LNCaP clone FGC (cell line): ENCODE measurements around the gene LRRC31.

ENCODE experiments used
- DNase-seq: peaks from one replicate; pipeline ENCODE4 v3.0.0-alpha.2; 2011; ENCODE audit warnings: low read depth
- H3K4me3 ChIP-seq: 2 replicates; pipeline ENCODE4 v1.5.1; 2011; ENCODE audit warnings: mild to moderate bottlenecking, low read depth, low read length, control low read depth
- TF ChIP-seq, protein P1 (sequence below): IDR thresholded peaks from 2 replicates; pipeline ENCODE4 v1.5.1; 2012; ENCODE audit warnings: mild to moderate bottlenecking; ENCODE audit not compliant: control insufficient read depth, insufficient read depth; ENCODE audit errors: extremely low read depth

The LRRC31 gene

GRCh38 chr3:169835533-169835932 lies 34.2 kb downstream of the LRRC31 start:
- DNase-seq: peak; percentile 37
- H3K4me3 ChIP-seq: no peak overlapping the region
- TF ChIP-seq, protein P1, sequence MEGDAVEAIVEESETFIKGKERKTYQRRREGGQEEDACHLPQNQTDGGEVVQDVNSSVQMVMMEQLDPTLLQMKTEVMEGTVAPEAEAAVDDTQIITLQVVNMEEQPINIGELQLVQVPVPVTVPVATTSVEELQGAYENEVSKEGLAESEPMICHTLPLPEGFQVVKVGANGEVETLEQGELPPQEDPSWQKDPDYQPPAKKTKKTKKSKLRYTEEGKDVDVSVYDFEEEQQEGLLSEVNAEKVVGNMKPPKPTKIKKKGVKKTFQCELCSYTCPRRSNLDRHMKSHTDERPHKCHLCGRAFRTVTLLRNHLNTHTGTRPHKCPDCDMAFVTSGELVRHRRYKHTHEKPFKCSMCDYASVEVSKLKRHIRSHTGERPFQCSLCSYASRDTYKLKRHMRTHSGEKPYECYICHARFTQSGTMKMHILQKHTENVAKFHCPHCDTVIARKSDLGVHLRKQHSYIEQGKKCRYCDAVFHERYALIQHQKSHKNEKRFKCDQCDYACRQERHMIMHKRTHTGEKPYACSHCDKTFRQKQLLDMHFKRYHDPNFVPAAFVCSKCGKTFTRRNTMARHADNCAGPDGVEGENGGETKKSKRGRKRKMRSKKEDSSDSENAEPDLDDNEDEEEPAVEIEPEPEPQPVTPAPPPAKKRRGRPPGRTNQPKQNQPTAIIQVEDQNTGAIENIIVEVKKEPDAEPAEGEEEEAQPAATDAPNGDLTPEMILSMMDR: no peak

DNA sequence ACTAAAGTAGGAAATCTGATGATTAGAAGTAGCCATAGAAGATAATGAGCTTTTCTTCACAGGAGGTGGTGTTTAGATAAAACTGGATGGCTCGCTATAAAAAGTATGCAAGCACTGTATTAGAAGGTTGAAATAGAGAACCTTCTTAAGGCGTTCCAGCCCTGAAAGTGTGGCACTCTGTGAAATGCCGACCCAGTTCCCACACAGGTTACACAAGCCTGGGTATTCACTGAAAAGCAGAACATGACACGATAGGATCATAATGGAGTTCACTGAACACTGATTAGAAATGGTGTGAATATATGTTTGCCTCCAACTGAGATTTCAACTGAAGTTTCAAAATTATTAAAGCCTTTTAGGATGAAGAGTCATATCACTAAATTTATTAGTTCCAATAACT lies 42.0 kb downstream of the LRRC31 start:
- no peak for DNase-seq
- H3K4me3 ChIP-seq: no peak overlapping the region
- TF ChIP-seq, protein P1: no peak

DNA sequence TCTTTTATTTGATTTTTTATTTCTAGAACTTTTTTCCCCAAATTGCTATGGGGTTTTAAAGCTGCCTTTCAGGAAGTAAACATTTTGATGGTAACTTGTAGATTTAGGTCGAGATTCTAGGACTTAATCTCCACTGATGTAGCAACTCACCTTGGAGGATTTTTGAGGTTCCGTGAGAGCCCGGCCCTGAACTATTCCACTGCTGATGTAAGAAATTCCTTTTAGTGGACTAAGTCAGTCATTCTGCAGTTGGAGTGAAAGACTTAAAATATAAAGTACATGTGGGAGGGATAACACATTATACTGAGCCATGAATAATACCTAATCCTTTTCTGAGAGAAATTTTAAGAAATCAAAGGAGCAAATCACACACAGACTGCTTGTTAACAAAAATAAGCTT lies 44.4 kb downstream of the LRRC31 start:
- H3K4me3 ChIP-seq: no peak overlapping the region
- DNase-seq: no peak
- TF ChIP-seq, protein P1: no peak

DNA sequence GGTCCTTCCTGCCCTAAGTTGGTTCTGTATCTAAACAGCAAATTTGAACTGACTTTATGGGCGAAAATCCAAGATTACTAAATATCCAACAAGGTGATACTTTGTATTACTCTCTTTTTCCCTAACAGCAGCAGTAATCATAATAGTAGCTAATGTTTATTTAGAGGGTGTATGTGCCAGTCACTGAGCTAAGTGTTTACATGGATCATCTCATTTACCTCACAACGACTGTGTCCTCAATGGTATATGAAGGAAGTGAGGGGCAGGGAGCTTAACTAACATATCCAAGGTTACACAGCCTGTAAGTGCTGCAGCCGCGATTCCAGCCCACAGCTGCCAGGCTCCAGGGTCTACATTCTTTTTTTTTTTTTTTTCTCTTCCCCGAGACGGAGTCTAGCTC lies 46.8 kb downstream of the LRRC31 start:
- no peak for DNase-seq
- no peak overlapping the region for H3K4me3 ChIP-seq
- TF ChIP-seq, protein P1: no peak

DNA sequence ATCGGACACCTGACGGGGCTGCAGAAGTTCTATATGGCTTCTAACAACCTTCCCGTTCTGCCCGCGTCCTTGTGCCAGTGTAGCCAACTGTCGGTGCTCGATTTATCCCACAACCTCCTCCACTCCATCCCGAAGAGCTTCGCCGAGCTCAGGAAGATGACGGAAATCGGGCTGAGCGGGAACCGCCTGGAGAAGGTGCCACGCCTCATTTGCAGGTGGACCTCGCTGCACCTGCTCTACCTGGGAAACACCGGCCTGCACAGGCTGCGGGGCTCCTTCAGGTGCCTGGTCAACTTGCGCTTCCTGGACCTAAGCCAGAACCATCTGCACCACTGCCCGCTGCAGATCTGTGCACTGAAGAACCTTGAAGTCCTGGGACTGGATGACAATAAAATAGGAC lies 47.2 kb downstream of the LRRC31 start:
- no peak for DNase-seq
- no peak overlapping the region for H3K4me3 ChIP-seq
- TF ChIP-seq, protein P1: no peak

- DNase-seq: no peak
- H3K4me3 ChIP-seq: no peak overlapping the region
- TF ChIP-seq, protein P1: no peak
These were observed 47.6 kb downstream of the LRRC31 start for GRCh38 chr3:169822091-169822490.

- no peak overlapping the region for H3K4me3 ChIP-seq
- TF ChIP-seq, protein P1: no peak
- DNase-seq: no peak
These were observed 51.4 kb downstream of the LRRC31 start for GRCh38 chr3:169818316-169818715.
